HCT116 (cell line): ENCODE measurements around the gene CORO7. TPM values are rescaled to one million over a fixed set of nuclear protein-coding genes. Genes with fewer than 3 reads are reported as not detected.
A peak's percentile ranks its signal among the peaks of the same experiment; 100 is the strongest.

Experiments used
- ATAC-seq: fragments of 200-7000 bp; cut with Tn5 transposase; 2 replicates; pipeline ENCODE4 v1.9.1; 2020; ENCODE audit warnings: mild to moderate bottlenecking, moderate library complexity
- BruUV-seq: library from RNA; stranded (reverse); fragments of 400-500 nt; replicated peaks from 2 replicates; lab custom pipeline; 2021; lab: Mats Ljungman, UMichigan
- CTCF ChIA-PET: fragments of 300-600 bp; sonication (Branson Sonifier 250); formaldehyde crosslinking; loops from one replicate; lab custom pipeline; 2021; ENCODE audit warnings: antibody characterized with exemption; lab: Charles Lee
- POLR2A ChIA-PET: fragments of 300-600, 350-600 bp; sonication (Branson Sonifier 250); formaldehyde crosslinking; loops from one replicate; lab custom pipeline; 2021; ENCODE audit warnings: antibody characterized with exemption; lab: Charles Lee
- RAD21 ChIA-PET, 2 experiments: fragments of 300-600 bp; sonication (Branson Sonifier 250); formaldehyde crosslinking; loops; one replicate each; lab custom pipeline; 2023; ENCODE audit warnings: low total read pairs in 2 of 2; ENCODE audit not compliant: uncharacterized antibody in 2 of 2, unreplicated experiment in 2 of 2, low non-redundant PET in 1 of 2; lab: Charles Lee
- DNase-seq: peaks from one replicate; pipeline ENCODE4 v3.0.0-alpha.2; 2010; ENCODE audit warnings: low read depth, low spot score
- H2AFZ ChIP-seq: fragments of 200-600 bp; shearing (Covaris generic), sonication (generic); 2 replicates; pipeline ENCODE4 v1.6.1; 2017; ENCODE audit warnings: low read depth, mixed run types, mixed read lengths, antibody characterized with exemption, low read length; ENCODE audit not compliant: poor library complexity, severe bottlenecking
- H3K27ac ChIP-seq: 2 replicates; pipeline ENCODE4 v1.5.1; 2012; ENCODE audit warnings: low read depth, low read length
- H3K27me3 ChIP-seq: fragments of 200-600 bp; sonication (generic); 2 replicates; pipeline ENCODE4 v1.6.1; 2016; ENCODE audit warnings: mixed run types, low read length, mixed read lengths; ENCODE audit not compliant: insufficient read depth
- H3K36me3 ChIP-seq, 2 experiments: fragments of 200-500 bp in 1 of 2; fragments of 200-600 bp in 1 of 2; sonication (Bioruptor generic) in 1 of 2; sonication (generic) in 1 of 2; 2 replicates each; pipeline versions ENCODE4 v1.5.1 to v1.6.1; 2014 to 2016; ENCODE audit warnings: low read length in 2 of 2, inconsistent platforms in 1 of 2, mixed read lengths in 1 of 2, mixed run types in 1 of 2; ENCODE audit not compliant: insufficient read depth in 2 of 2, control insufficient read depth in 1 of 2
- H3K4me1 ChIP-seq, 2 experiments: fragments of 200-600 bp in 1 of 2; sonication (generic) in 1 of 2; 2 replicates each; pipeline versions ENCODE4 v1.5.1 to v1.6.1; 2012 to 2017; ENCODE audit warnings: low read length in 2 of 2, inconsistent platforms in 1 of 2, mild to moderate bottlenecking in 1 of 2, mixed read lengths in 1 of 2, mixed run types in 1 of 2, moderate library complexity in 1 of 2; ENCODE audit not compliant: insufficient read depth in 2 of 2, control insufficient read depth in 1 of 2
- H3K4me2 ChIP-seq: fragments of 200-600 bp; sonication (generic); 2 replicates; pipeline ENCODE4 v1.6.1; 2017; ENCODE audit warnings: mixed run types, low read length, mixed read lengths
- H3K4me3 ChIP-seq, 2 experiments: fragments of 200-600 bp in 1 of 2; sonication (generic) in 1 of 2; replicated peaks in 1 of 2; 2 replicates each; pipeline ENCODE4 v1.5.1; 2011 to 2016; ENCODE audit warnings: low read length in 2 of 2, control low read depth in 1 of 2, low read depth in 1 of 2, mild to moderate bottlenecking in 1 of 2, mixed read lengths in 1 of 2, mixed run types in 1 of 2
- H3K79me2 ChIP-seq: fragments of 200-600 bp; sonication (generic); 2 replicates; pipeline ENCODE4 v1.6.1; 2017; ENCODE audit warnings: mild to moderate bottlenecking, mixed run types, low read length, moderate library complexity, mixed read lengths; ENCODE audit not compliant: insufficient read depth
- H3K9ac ChIP-seq: fragments of 200-600 bp; sonication (generic); 2 replicates; pipeline ENCODE4 v1.6.1; 2016; ENCODE audit warnings: low read length, mixed read lengths
- H3K9me2 ChIP-seq: fragments of 200-600 bp; sonication (generic), shearing (Covaris generic); 2 replicates; pipeline ENCODE4 v1.6.1; 2017; ENCODE audit warnings: mixed run types, mild to moderate bottlenecking, moderate library complexity; ENCODE audit not compliant: insufficient read depth
- H3K9me3 ChIP-seq, 2 experiments: fragments of 200-500 bp in 1 of 2; fragments of 200-600 bp in 1 of 2; sonication (Bioruptor generic) in 1 of 2; sonication (generic) in 1 of 2; 2 replicates each; pipeline ENCODE4 v1.6.1; 2014 to 2017; ENCODE audit warnings: low read length in 2 of 2, mixed read lengths in 2 of 2, inconsistent platforms in 1 of 2, low read depth in 1 of 2, mild to moderate bottlenecking in 1 of 2, mixed run types in 1 of 2, moderate library complexity in 1 of 2; ENCODE audit not compliant: control insufficient read depth in 1 of 2, insufficient read depth in 1 of 2
- H4K20me1 ChIP-seq: fragments of 200-600 bp; sonication (generic), shearing (Covaris generic); 2 replicates; pipeline ENCODE4 v1.6.1; 2017; ENCODE audit warnings: mixed run types, mild to moderate bottlenecking, moderate library complexity; ENCODE audit not compliant: insufficient read depth
- CBX3 ChIP-seq: IDR thresholded peaks from 2 replicates; pipeline ENCODE4 v1.6.1; 2012; ENCODE audit warnings: low read depth
- CEBPB ChIP-seq: IDR thresholded peaks from 2 replicates; pipeline ENCODE4 v1.6.1; 2012; ENCODE audit warnings: low read depth
- EGR1 ChIP-seq: IDR thresholded peaks from 2 replicates; pipeline ENCODE4 v1.6.1; 2012; ENCODE audit warnings: low read depth
- ELF1 ChIP-seq: IDR thresholded peaks from 2 replicates; pipeline ENCODE4 v1.6.1; 2012; ENCODE audit warnings: low read depth, borderline replicate concordance
- EZH2 ChIP-seq: fragments of 200-600 bp; sonication (generic); IDR thresholded peaks from 2 replicates; pipeline ENCODE4 v1.6.1; 2017; ENCODE audit warnings: antibody characterized with exemption, mixed run types
- EZH2phosphoT487 ChIP-seq: fragments of 200-600 bp; IDR thresholded peaks from 2 replicates; pipeline ENCODE4 v1.6.1; 2018; ENCODE audit warnings: antibody characterized with exemption, borderline replicate concordance
- FOSL1 ChIP-seq: IDR thresholded peaks from 2 replicates; pipeline ENCODE4 v1.6.1; 2012; ENCODE audit warnings: low read depth
- JUND ChIP-seq: IDR thresholded peaks from 2 replicates; pipeline ENCODE4 v1.6.1; 2012
- POLR2A ChIP-seq: IDR thresholded peaks from 2 replicates; pipeline ENCODE4 v1.7.0; 2011; ENCODE audit warnings: borderline replicate concordance; ENCODE audit not compliant: insufficient read depth, insufficient read length; ENCODE audit errors: extremely low read depth
- POLR2AphosphoS5 ChIP-seq: IDR thresholded peaks from 2 replicates; pipeline ENCODE4 v1.6.1; 2011; ENCODE audit warnings: mild to moderate bottlenecking, low read depth, low read length, moderate library complexity
- SP1 ChIP-seq: IDR thresholded peaks from 2 replicates; pipeline ENCODE4 v1.6.1; 2012; ENCODE audit warnings: low read depth
- SRF ChIP-seq: IDR thresholded peaks from 2 replicates; pipeline ENCODE4 v1.6.1; 2012; ENCODE audit warnings: low read depth
- ZBTB33 ChIP-seq: IDR thresholded peaks from 2 replicates; pipeline ENCODE4 v1.6.1; 2011; ENCODE audit warnings: mild to moderate bottlenecking, low read length, moderate library complexity; ENCODE audit not compliant: insufficient replicate concordance; ENCODE audit errors: extremely low read depth
- ZFX ChIP-seq: fragments of 450-650 bp; IDR thresholded peaks from 2 replicates; pipeline ENCODE4 v1.6.1; 2017
- intact Hi-C: fragments of 100-400 bp; cut with micrococcal nuclease; formaldehyde crosslinking; loops from 2 replicates; pipeline ENCODE4 v1.10.0; 2022
- total RNA-seq: library from RNA; stranded (reverse); gene quantifications from one replicate; pipeline ENCODE4 v1.2.1, GENCODE V29; 2021; ENCODE audit not compliant: unreplicated experiment
- TF ChIP-seq, protein P1 (sequence below): IDR thresholded peaks from 2 replicates; pipeline ENCODE4 v1.6.1; 2012; ENCODE audit warnings: low read depth
- TF ChIP-seq, protein P2 (sequence below): IDR thresholded peaks from 2 replicates; pipeline ENCODE4 v1.6.1; 2012

The CORO7 gene
- total RNA-seq, 1 experiment from 2014 or later: 21.3 TPM

GRCh38 chr16:4351880-4352279 lies 64.5 kb downstream of the CORO7 start:
- no TSS peak for BruUV-seq
- CTCF ChIA-PET: interaction anchor here (0.6 to 2.0 kb wide), 6 partner anchors 9 to 228 kb away, joined by 3 to 13 read pairs (median 4); no protein-coding TSS in a partner anchor
- RAD21 ChIA-PET: interaction anchor here in 1 of 2 experiments (1.3 kb wide), 1 partner anchor 51 kb away, joined by 3 read pairs; no protein-coding TSS in a partner anchor
- Histone ChIP-seq H3K4me1 (peaks cover 7 to 19% of the 10 kb centered on the region in 2 experiments), H3K27me3 (no peaks in the 10 kb centered on the region), H3K9me2 (no peaks in the 10 kb centered on the region), H3K36me3 (peaks cover 2 to 9% of the 10 kb centered on the region in 2 experiments; a peak in 2 of 4 replicates), H3K4me3 (no peak overlapping the region), H3K9ac (peak overlapping the region; percentile 38), H3K9me3 (no peaks in the 10 kb centered on the region), H4K20me1 (no peaks in the 10 kb centered on the region), H3K79me2 (peaks cover 42% of the 10 kb centered on the region), H3K27ac (peak overlapping the region; percentile 38; the same call in 1 of the 2 replicates), H3K4me2 (peak overlapping the region; percentile 89), H2AFZ (peak overlapping the region; percentile 4)
- ATAC-seq (no peak), DNase-seq (no peak)
- TF ChIP-seq CBX3 (no peak), POLR2AphosphoS5 (no peak), EGR1 (no peak), ZFX (no peak), POLR2A (no peak), FOSL1 (no peak), EZH2 (no peak), ELF1 (no peak), ZBTB33 (no peak), CEBPB (no peak), SP1 (no peak), JUND (no peak), EZH2phosphoT487 (no peak), SRF (no peak)
- TF ChIP-seq, protein P1, sequence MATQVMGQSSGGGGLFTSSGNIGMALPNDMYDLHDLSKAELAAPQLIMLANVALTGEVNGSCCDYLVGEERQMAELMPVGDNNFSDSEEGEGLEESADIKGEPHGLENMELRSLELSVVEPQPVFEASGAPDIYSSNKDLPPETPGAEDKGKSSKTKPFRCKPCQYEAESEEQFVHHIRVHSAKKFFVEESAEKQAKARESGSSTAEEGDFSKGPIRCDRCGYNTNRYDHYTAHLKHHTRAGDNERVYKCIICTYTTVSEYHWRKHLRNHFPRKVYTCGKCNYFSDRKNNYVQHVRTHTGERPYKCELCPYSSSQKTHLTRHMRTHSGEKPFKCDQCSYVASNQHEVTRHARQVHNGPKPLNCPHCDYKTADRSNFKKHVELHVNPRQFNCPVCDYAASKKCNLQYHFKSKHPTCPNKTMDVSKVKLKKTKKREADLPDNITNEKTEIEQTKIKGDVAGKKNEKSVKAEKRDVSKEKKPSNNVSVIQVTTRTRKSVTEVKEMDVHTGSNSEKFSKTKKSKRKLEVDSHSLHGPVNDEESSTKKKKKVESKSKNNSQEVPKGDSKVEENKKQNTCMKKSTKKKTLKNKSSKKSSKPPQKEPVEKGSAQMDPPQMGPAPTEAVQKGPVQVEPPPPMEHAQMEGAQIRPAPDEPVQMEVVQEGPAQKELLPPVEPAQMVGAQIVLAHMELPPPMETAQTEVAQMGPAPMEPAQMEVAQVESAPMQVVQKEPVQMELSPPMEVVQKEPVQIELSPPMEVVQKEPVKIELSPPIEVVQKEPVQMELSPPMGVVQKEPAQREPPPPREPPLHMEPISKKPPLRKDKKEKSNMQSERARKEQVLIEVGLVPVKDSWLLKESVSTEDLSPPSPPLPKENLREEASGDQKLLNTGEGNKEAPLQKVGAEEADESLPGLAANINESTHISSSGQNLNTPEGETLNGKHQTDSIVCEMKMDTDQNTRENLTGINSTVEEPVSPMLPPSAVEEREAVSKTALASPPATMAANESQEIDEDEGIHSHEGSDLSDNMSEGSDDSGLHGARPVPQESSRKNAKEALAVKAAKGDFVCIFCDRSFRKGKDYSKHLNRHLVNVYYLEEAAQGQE: no peak
- TF ChIP-seq, protein P2, sequence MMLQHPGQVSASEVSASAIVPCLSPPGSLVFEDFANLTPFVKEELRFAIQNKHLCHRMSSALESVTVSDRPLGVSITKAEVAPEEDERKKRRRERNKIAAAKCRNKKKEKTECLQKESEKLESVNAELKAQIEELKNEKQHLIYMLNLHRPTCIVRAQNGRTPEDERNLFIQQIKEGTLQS: no peak
- intact Hi-C loops: no loop called here
- POLR2A ChIA-PET: no interaction called here
